Measurements from ENCODE around the gene GBF1.

- TF ChIP-seq ZNF335 (CRISPR knock-in tag; IDR thresholded peaks at IDR 0.05) = no peak
- TF ChIP-seq NFRKB (IDR thresholded peaks at IDR 0.05) = no peak
- no peak for TF ChIP-seq ZNF274 (CRISPR knock-in tag; IDR thresholded peaks at IDR 0.05)
- TF ChIP-seq CTCF (CRISPR knock-in tag; IDR thresholded peaks at IDR 0.05) = no peak
- TF ChIP-seq BHLHE40 (IDR thresholded peaks at IDR 0.05; ENCODE audit: low read length) = no peak
- TF ChIP-seq ZNF564 (CRISPR knock-in tag; IDR thresholded peaks at IDR 0.05) = no peak
Measured at GRCh38 chr10:102397222-102398171, 152.2 kb downstream of the GBF1 start.
